HepG2 (cell line): ENCODE data around the gene ADRM1. TPM values are rescaled to one million over a fixed set of nuclear protein-coding genes. Genes with fewer than 3 reads are reported as not detected.

ENCODE experiments used
- DNMT1 ChIP-seq: sonication (generic); formaldehyde crosslinking; IDR thresholded peaks from 2 replicates; pipeline ENCODE4 v1.5.1; 2020; ENCODE audit warnings: mild to moderate bottlenecking, missing genetic modification reagents
- ETV5 ChIP-seq: IDR thresholded peaks from 2 replicates; pipeline ENCODE4 v1.6.1; 2018; ENCODE audit warnings: missing biosample characterization, missing genetic modification reagents, inconsistent platforms, borderline replicate concordance
- KDM4B ChIP-seq: sonication (generic); formaldehyde crosslinking; IDR thresholded peaks from 2 replicates; pipeline ENCODE4 v1.4.0; 2020; ENCODE audit warnings: missing genetic modification reagents
- RXRB ChIP-seq: IDR thresholded peaks from 2 replicates; pipeline ENCODE4 v1.6.1; 2016; ENCODE audit warnings: borderline replicate concordance, missing genetic modification reagents, missing compliant biosample characterization
- TEAD2 ChIP-seq: sonication (generic); formaldehyde crosslinking; IDR thresholded peaks from 2 replicates; pipeline ENCODE4 v1.9.0; 2021; ENCODE audit warnings: missing genetic modification reagents
- XBP1 ChIP-seq: sonication (generic); formaldehyde crosslinking; IDR thresholded peaks from 2 replicates; pipeline ENCODE4 v1.5.0; 2020; ENCODE audit warnings: missing genetic modification reagents
- ZNF546 ChIP-seq: sonication (generic); formaldehyde crosslinking; conservative IDR thresholded peaks from 2 replicates; pipeline ENCODE4 v1.8.1; 2023; ENCODE audit warnings: mild to moderate bottlenecking, missing genetic modification reagents
- ZNF644 ChIP-seq: IDR thresholded peaks from 2 replicates; pipeline ENCODE4 v1.6.1; 2016; ENCODE audit warnings: low read depth
- polyA plus RNA-seq, 8 experiments: library from polyadenylated mRNA; depleted of rRNA in 3 of 8; stranded (reverse) in 7 of 8; unstranded in 1 of 8; fragments of >200 nt; fragmentation: Illumina TruSeq in 4 of 8; extraction: Trizol in 4 of 8; gene quantifications; 2 replicates each; pipeline versions ENCODE4 v1.2.1 to v1.2.3, GENCODE V29; 2011 to 2016; ENCODE audit warnings: low read depth in 4 of 8, missing spikeins in 1 of 8, mixed read lengths in 1 of 8; ENCODE audit not compliant: insufficient read depth in 1 of 8
- total RNA-seq, 5 experiments: library from RNA; depleted of rRNA; stranded (reverse); fragments of >200 nt; fragmentation: Illumina TruSeq; extraction: Trizol; gene quantifications; 2 replicates each; pipeline ENCODE4 v1.2.3, GENCODE V29; 2016; ENCODE audit warnings: low read depth in 1 of 5
- TF ChIP-seq, protein P1 (sequence below), 2 experiments: sonication (generic) in 1 of 2; formaldehyde crosslinking in 1 of 2; IDR thresholded peaks; 2 replicates each; pipeline versions ENCODE4 v1.6.1 to v1.9.0; 2014 to 2022; ENCODE audit warnings: antibody characterized with exemption in 1 of 2, borderline replicate concordance in 1 of 2, inconsistent platforms in 1 of 2, low read depth in 1 of 2, missing genetic modification reagents in 1 of 2
- TF ChIP-seq, protein P2 (sequence below): sonication (generic); formaldehyde crosslinking; IDR thresholded peaks from 2 replicates; pipeline ENCODE4 v1.4.0; 2020; ENCODE audit warnings: missing genetic modification reagents; ENCODE audit errors: not compliant biosample characterization
- TF ChIP-seq, protein P3 (sequence below): sonication (generic); formaldehyde crosslinking; IDR thresholded peaks from 2 replicates; pipeline ENCODE4 v1.4.0; 2020; ENCODE audit warnings: mild to moderate bottlenecking, missing genetic modification reagents
- TF ChIP-seq, protein P4 (sequence below): sonication (generic); formaldehyde crosslinking; IDR thresholded peaks from 2 replicates; pipeline ENCODE4 v1.4.0; 2020; ENCODE audit warnings: mild to moderate bottlenecking, missing genetic modification reagents
- TF ChIP-seq, protein P5 (sequence below): sonication (generic); formaldehyde crosslinking; IDR thresholded peaks from 2 replicates; pipeline ENCODE4 v1.5.0; 2020; ENCODE audit warnings: mild to moderate bottlenecking, low read depth, missing genetic modification reagents, borderline replicate concordance
- TF ChIP-seq, protein P6 (sequence below): sonication (generic); formaldehyde crosslinking; IDR thresholded peaks from 2 replicates; pipeline ENCODE4 v1.8.0; 2022; ENCODE audit warnings: mild to moderate bottlenecking, missing genetic modification reagents, borderline replicate concordance

ADRM1 gene
- total and polyA plus RNA-seq, 2 of the 13 experiments (the other 11 are each of a cell fraction or from before 2014, with no cell fraction given), result 92.9 to 154 TPM

DNA sequence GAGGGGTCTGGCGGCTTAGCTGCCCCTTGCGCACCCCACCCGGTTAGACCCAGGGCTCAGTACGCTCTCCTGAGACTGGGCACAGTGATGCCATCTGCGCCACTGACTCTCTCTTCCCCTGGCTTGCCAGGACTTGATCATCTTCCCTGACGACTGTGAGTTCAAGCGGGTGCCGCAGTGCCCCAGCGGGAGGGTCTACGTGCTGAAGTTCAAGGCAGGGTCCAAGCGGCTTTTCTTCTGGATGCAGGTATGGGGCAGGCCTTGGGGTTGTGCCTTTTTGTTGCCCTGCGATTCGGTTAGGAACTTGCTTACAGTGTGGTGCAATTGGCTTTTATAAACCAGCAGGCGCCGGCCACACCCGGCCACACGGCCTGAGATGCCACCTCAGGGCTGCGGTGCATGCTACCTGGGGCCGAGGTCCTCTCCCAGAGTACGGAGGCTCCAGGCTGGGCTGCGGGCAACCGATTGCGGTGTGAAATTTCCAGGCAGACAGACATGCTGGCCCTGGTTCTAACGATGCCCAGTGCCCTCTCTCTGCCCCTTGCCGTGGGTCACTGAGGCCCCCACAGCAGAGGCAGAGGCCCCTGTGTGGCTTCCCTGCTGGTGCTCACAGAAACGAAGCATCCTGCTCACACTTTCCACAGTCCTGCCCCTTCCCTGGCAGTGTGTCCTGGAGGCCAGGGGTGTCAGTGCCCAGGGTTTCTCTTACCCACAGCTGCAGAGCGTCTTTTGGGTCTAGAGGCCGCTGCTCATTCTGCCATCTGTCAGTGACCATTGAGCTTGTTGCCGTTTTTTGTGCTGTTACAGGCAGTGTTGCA is 1.7 kb downstream of the ADRM1 start (continued):
- TF ChIP-seq, protein P1, sequence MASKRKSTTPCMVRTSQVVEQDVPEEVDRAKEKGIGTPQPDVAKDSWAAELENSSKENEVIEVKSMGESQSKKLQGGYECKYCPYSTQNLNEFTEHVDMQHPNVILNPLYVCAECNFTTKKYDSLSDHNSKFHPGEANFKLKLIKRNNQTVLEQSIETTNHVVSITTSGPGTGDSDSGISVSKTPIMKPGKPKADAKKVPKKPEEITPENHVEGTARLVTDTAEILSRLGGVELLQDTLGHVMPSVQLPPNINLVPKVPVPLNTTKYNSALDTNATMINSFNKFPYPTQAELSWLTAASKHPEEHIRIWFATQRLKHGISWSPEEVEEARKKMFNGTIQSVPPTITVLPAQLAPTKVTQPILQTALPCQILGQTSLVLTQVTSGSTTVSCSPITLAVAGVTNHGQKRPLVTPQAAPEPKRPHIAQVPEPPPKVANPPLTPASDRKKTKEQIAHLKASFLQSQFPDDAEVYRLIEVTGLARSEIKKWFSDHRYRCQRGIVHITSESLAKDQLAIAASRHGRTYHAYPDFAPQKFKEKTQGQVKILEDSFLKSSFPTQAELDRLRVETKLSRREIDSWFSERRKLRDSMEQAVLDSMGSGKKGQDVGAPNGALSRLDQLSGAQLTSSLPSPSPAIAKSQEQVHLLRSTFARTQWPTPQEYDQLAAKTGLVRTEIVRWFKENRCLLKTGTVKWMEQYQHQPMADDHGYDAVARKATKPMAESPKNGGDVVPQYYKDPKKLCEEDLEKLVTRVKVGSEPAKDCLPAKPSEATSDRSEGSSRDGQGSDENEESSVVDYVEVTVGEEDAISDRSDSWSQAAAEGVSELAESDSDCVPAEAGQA (IDR thresholded peaks at IDR 0.05; ENCODE audit: low read depth), result peak; percentile 56; the same call in 1 of the 2 replicates
- TF ChIP-seq, protein P1 (CRISPR knock-in tag; IDR thresholded peaks at IDR 0.05; ENCODE audit: borderline replicate concordance), result no peak
- TF ChIP-seq ZNF644 (CRISPR knock-in tag) (no peak), RXRB (CRISPR knock-in tag) (no peak), DNMT1 (CRISPR knock-in tag) (peak; percentile 10; the same call in 1 of the 2 replicates), ETV5 (CRISPR knock-in tag) (no peak; the same call in 1 of the 2 replicates), XBP1 (CRISPR knock-in tag) (no peak), ZNF546 (CRISPR knock-in tag) (no peak), TEAD2 (no peak), KDM4B (CRISPR knock-in tag) (no peak)
- TF ChIP-seq, protein P2, sequence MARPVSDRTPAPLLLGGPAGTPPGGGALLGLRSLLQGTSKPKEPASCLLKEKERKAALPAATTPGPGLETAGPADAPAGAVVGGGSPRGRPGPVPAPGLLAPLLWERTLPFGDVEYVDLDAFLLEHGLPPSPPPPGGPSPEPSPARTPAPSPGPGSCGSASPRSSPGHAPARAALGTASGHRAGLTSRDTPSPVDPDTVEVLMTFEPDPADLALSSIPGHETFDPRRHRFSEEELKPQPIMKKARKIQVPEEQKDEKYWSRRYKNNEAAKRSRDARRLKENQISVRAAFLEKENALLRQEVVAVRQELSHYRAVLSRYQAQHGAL (CRISPR knock-in tag), result no peak
- TF ChIP-seq, protein P3, sequence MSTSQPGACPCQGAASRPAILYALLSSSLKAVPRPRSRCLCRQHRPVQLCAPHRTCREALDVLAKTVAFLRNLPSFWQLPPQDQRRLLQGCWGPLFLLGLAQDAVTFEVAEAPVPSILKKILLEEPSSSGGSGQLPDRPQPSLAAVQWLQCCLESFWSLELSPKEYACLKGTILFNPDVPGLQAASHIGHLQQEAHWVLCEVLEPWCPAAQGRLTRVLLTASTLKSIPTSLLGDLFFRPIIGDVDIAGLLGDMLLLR (CRISPR knock-in tag), result peak; percentile 10; the same call in 1 of the 2 replicates
- TF ChIP-seq, protein P4, sequence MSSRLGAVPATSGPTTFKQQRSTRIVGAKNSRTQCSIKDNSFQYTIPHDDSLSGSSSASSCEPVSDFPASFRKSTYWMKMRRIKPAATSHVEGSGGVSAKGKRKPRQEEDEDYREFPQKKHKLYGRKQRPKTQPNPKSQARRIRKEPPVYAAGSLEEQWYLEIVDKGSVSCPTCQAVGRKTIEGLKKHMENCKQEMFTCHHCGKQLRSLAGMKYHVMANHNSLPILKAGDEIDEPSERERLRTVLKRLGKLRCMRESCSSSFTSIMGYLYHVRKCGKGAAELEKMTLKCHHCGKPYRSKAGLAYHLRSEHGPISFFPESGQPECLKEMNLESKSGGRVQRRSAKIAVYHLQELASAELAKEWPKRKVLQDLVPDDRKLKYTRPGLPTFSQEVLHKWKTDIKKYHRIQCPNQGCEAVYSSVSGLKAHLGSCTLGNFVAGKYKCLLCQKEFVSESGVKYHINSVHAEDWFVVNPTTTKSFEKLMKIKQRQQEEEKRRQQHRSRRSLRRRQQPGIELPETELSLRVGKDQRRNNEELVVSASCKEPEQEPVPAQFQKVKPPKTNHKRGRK (CRISPR knock-in tag), result no peak
- TF ChIP-seq, protein P5, sequence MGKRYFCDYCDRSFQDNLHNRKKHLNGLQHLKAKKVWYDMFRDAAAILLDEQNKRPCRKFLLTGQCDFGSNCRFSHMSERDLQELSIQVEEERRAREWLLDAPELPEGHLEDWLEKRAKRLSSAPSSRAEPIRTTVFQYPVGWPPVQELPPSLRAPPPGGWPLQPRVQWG (CRISPR knock-in tag), result no peak
- TF ChIP-seq, protein P6, sequence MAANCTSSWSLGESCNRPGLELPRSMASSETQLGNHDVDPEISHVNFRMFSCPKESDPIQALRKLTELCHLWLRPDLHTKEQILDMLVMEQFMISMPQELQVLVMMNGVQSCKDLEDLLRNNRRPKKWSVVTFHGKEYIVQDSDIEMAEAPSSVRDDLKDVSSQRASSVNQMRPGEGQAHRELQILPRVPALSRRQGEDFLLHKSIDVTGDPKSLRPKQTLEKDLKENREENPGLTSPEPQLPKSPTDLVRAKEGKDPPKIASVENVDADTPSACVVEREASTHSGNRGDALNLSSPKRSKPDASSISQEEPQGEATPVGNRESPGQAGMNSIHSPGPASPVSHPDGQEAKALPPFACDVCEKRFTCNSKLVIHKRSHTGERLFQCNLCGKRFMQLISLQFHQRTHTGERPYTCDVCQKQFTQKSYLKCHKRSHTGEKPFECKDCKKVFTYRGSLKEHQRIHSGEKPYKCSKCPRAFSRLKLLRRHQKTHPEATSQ, result no peak; the same call in 1 of the 2 replicates
